ENCODE data around the gene KDSR. TPM values are rescaled to one million over a fixed set of nuclear protein-coding genes. Genes with fewer than 3 reads are reported as not detected.
A peak's percentile ranks its signal among the peaks of the same experiment; 100 is the strongest.

The KDSR gene
- total RNA-seq, 2 experiments from 2014 or later, result 72.8 to 77.2 TPM

DNA sequence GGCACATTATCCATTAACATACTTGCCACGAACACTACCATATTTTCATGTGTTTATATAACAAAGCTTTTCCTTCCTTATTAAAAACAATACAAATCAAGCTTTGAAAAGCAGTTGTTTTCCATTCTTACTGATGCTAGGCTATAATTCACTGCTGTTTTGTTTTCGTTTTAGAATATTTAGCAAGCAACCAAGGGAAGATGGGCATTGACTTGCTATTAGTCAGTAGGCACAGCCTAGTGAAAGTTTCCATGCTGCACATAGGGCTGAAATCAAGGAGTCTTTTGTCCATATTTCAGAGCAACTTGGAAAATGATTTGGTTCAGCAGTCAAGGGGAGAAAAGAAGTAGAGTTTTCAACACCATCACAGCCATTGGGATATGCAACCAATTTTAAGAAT, 78.7 kb downstream of the KDSR start:
- Mint-ChIP-seq H3K27ac (no peak overlapping the region), H3K4me1 (ENCODE audit: low read depth) (peaks cover 66% of the 10 kb centered on the region), H3K36me3 (peaks cover 39% of the 10 kb centered on the region), H3K27me3 (no peaks in the 10 kb centered on the region), H3K4me3 (no peak overlapping the region), H3K9me3 (no peaks in the 10 kb centered on the region)
- CTCF ChIA-PET, result interaction anchor here (0.8 to 2.3 kb wide), 3 partner anchors 11 to 156 kb away, joined by 3 to 15 read pairs (median 3); no protein-coding TSS in a partner anchor
- intact Hi-C loops (cut with micrococcal nuclease), result no loop called here
- POLR2A ChIA-PET, result interaction anchor here (1.4 kb wide), 2 partner anchors 12 to 33 kb away, joined by 3 to 5 read pairs; no protein-coding TSS in a partner anchor
- no peak for DNase-seq

DNA sequence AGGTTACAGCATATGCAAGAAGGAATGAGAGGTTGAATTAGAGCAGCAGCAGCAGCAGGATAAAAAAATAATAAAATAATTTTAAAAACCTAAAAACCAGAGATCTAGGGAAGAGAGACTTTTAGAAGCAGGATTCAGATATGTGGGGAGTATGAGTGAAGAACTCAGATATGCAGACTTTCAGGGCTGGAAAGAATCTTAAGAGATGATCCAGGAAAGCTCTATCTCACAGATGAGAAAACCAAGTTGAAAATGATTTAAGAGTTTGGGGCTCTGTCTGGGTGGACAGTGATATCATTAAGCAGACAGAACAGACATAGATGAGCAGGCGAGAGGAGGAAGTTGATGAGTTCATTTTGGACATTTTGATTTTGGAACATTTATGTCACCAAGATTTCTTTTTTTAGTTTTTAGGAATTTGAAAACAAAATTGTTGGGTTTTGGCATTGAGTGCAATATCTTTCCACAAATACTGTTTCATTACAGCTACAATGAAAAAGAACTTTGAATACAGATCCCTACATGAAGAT, 79.2 kb downstream of the KDSR start:
- Mint-ChIP-seq H3K27ac (no peak overlapping the region), H3K4me1 (ENCODE audit: low read depth) (peaks cover 62% of the 10 kb centered on the region), H3K36me3 (peaks cover 34% of the 10 kb centered on the region), H3K4me3 (no peak overlapping the region), H3K27me3 (no peaks in the 10 kb centered on the region), H3K9me3 (no peaks in the 10 kb centered on the region)
- ChIA-PET POLR2A (interaction anchor here (1.4 kb wide), 2 partner anchors 12 to 33 kb away, joined by 3 to 5 read pairs; no protein-coding TSS in a partner anchor), CTCF (interaction anchor here (1.2 to 2.3 kb wide), 2 partner anchors 30 to 156 kb away, joined by 3 to 15 read pairs; no protein-coding TSS in a partner anchor)
- no peak for DNase-seq
- intact Hi-C loops (cut with micrococcal nuclease), result no loop called here

DNA sequence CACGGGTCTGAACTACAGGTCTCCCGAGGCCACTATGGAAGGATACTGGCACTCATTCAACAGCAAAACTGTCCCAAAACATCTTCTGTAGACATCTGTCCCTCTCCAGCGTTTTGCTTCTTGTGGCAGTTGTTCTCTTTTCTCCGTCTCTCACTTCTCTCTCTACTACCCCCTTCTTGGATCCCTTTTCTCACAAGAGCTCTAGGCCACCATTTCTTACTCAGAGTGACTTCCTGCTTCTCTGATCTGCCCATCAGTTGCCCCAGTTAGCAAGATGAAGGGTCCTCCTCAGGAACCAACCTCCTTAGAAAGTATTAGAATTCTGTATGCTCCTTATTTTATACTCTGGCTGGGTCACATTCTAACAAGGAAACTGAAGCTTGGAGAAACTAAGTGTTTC, 80.1 kb downstream of the KDSR start:
- ChIA-PET POLR2A (no interaction called here), CTCF (interaction anchor here (2.3 kb wide), 1 partner anchor 31 kb away, joined by 15 read pairs; no protein-coding TSS in a partner anchor)
- H3K27ac Mint-ChIP-seq, result no peak overlapping the region
- H3K9me3 Mint-ChIP-seq, result no peaks in the 10 kb centered on the region
- intact Hi-C loops (cut with micrococcal nuclease), result no loop called here
- no peak for DNase-seq
- H3K4me1 Mint-ChIP-seq (ENCODE audit: low read depth), result peaks cover 56% of the 10 kb centered on the region
- H3K36me3 Mint-ChIP-seq, result peaks cover 27% of the 10 kb centered on the region
- H3K27me3 Mint-ChIP-seq, result no peaks in the 10 kb centered on the region
- H3K4me3 Mint-ChIP-seq, result no peak overlapping the region

DNA sequence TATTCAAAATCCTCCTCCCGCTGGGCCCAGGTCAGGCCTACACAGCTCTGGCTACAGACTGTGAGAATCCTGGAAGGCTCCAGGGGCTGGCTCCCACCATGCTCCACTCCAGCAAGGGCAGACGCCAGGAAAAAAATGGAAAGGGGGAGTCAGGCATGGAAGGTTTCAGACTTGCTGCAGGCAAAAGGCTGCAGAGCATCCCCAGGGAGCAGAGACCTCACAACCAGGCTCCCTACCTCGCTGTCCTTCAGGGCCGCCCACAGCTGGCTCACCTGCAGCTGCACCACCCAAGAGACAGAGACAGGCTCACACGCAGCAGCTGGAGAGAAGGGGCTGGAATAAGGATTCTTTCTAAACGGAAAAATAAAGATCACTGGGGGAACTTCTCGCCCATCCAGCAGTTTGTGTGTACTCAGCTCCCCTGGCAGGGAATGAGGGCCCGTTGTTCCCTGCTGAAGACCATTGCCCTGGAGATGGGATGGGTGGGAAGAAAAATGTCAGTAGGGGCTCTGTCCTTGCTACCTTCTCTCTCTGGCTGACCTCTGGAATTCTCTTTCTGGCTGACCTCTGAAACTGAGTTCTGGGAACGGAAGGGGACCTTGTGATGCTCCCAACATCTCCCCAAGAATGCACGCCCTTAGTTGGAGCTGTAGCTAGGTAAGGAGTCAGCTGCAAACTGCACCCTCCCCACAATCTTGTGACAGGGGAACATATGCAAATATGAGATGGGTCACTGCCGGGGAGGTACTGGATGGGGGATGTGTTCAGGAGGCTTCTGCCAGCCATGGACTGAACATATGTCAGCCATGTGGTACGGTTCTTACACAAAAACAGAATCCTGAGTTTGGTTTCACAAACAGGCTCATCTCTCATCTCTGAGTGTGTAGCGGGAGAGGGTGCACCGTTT, 81.9 kb downstream of the KDSR start:
- ChIA-PET CTCF (no interaction called here), POLR2A (interaction anchor here (0.6 kb wide), 1 partner anchor 24 kb away, joined by 3 read pairs; no protein-coding TSS in a partner anchor)
- Mint-ChIP-seq H3K27ac (no peak overlapping the region), H3K9me3 (no peaks in the 10 kb centered on the region), H3K4me3 (no peak overlapping the region), H3K36me3 (peaks cover 30% of the 10 kb centered on the region), H3K4me1 (ENCODE audit: low read depth) (peaks cover 50% of the 10 kb centered on the region), H3K27me3 (no peaks in the 10 kb centered on the region)
- intact Hi-C loops (cut with micrococcal nuclease), result no loop called here
- DNase-seq, result peak; percentile 23

DNA sequence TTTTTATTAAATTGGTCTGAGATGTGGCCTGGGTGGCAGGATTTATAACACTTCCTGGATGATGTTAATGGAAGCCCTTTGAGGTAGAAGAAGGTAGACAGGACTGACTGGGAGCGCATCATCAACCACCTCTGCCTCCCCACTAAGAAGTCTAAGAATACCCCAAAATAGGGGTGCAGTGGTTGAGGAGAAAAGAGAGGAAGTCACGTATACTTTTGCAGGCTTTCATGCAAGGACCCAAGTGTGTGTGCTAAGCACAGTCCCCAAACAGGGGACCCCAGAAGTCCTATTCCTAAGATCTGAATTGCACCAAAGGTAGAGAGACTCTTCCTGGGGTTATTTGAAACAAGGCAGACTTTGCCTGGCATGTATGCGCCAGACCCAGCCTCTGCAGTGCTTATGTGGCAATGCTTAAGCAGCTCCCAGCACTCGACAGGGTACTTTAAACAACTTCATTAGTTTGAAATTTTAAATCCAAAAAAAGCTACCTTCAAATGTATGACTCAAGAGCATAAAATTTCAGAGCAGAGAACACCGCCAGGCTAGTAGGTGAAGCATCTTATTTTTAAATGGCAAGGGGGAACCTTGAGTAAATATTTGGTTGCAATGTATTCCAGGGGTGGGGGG, 82.7 kb downstream of the KDSR start:
- Mint-ChIP-seq H3K4me1 (ENCODE audit: low read depth) (peaks cover 51% of the 10 kb centered on the region), H3K27me3 (no peaks in the 10 kb centered on the region), H3K9me3 (no peaks in the 10 kb centered on the region), H3K4me3 (no peak overlapping the region), H3K27ac (no peak overlapping the region), H3K36me3 (peaks cover 29% of the 10 kb centered on the region)
- POLR2A ChIA-PET, result no interaction called here
- intact Hi-C loops (cut with micrococcal nuclease), result no loop called here
- CTCF ChIA-PET, result no interaction called here
- DNase-seq, result no peak

DNA sequence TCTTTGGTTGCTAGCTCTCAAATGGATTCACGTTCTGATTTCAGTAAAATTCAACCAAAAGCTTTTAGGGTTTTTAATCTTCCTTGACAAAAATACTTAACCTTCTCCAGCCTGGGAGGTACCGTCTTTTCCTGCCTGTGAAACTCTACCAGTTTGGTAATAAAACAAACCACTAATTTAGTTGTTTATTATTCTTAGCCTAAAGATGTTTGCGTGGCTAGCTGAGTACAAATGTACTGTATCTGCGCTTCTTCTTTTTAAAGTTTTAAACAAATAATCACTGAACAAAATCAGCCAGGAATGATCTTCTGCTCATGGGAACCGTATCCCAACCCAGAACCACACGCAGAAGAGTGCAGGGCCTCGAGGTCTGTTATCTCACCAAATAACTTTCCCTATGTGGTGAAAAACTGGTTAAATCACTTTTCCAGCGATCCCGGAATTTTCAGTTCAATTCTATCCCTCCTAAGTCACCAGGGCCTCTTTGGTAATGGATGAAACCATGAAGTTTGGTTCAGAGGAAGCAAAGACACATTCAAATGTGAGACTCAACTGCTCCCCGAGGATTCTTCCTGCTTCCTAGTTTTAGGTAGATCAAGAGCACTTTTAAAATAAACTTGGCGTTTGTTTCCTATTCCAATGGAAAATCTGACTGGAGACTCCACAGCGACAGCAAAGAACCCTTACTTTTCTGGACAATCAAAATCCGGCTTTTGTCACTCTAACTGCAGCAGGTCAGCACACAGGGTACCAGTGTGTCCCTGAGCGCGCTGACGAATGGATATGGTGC, 83.5 kb downstream of the KDSR start:
- intact Hi-C loops (cut with micrococcal nuclease), result no loop called here
- no peak for DNase-seq
- peaks cover 58% of the 10 kb centered on the region for H3K4me1 Mint-ChIP-seq (ENCODE audit: low read depth)
- H3K27ac Mint-ChIP-seq, result no peak overlapping the region
- peaks cover 36% of the 10 kb centered on the region for H3K36me3 Mint-ChIP-seq
- POLR2A ChIA-PET, result no interaction called here
- no peaks in the 10 kb centered on the region for H3K9me3 Mint-ChIP-seq
- CTCF ChIA-PET, result no interaction called here
- H3K27me3 Mint-ChIP-seq, result no peaks in the 10 kb centered on the region
- H3K4me3 Mint-ChIP-seq, result no peak overlapping the region

DNA sequence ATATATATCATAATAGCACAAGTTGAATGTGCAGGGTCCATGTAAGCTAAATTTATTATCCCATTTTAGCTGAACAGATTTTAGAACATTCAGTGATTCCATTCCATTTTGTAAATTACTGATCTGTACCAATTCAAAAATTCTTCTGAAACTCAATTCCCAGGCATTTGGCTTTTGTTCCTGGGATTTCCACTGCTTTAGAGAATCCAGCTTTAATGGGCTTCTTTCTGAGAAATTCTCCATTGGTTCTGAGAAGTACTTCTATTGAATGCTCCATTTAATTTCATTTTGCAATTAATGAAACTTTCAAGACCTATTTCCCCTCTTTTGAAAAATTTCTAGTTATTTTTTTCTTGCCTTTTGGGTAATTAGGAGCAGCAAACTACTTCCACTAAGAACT, 84.2 kb downstream of the KDSR start:
- intact Hi-C loops (cut with micrococcal nuclease), result no loop called here
- Mint-ChIP-seq H3K27me3 (no peaks in the 10 kb centered on the region), H3K27ac (no peak overlapping the region), H3K4me1 (ENCODE audit: low read depth) (peaks cover 65% of the 10 kb centered on the region), H3K9me3 (no peaks in the 10 kb centered on the region), H3K36me3 (peaks cover 43% of the 10 kb centered on the region), H3K4me3 (no peak overlapping the region)
- CTCF ChIA-PET, result no interaction called here
- no peak for DNase-seq
- POLR2A ChIA-PET, result no interaction called here

Other genes starting within 250 kb of the KDSR start
- gene BCL2, start 47.4 kb downstream of the KDSR start, total RNA-seq, result 10 to 100 TPM; 66.9 to 67.9 TPM
- 10 to 100 TPM; 41.7 to 43.3 TPM for gene VPS4B, start 55.3 kb upstream of the KDSR start, total RNA-seq
- gene SERPINB5, start 109.8 kb upstream of the KDSR start, total RNA-seq, result not detected
- not detected for gene SERPINB12, start 175.2 kb upstream of the KDSR start, total RNA-seq
- not detected for gene SERPINB13, start 220.1 kb upstream of the KDSR start, total RNA-seq

All from activated CD4-positive, alpha-beta memory T cell treated with anti-CD3 and anti-CD28 coated beads for 36 hours (primary cell).